HepG2 (cell line): Measurements from ENCODE around the gene PHF23. TPM values are rescaled to one million over a fixed set of nuclear protein-coding genes. Genes with fewer than 3 reads are reported as not detected.
A peak's percentile ranks its signal among the peaks of the same experiment; 100 is the strongest.

ENCODE experiments used
- ATAC-seq: fragments of 200-7000 bp; cut with Tn5 transposase; 3 replicates; pipeline ENCODE4 v1.9.1; 2020; ENCODE audit warnings: mild to moderate bottlenecking, moderate library complexity
- BruUV-seq: library from RNA; stranded (reverse); fragments of 400-500 nt; replicated peaks from 2 replicates; lab custom pipeline; 2021; lab: Mats Ljungman, UMichigan
- CTCF ChIA-PET: fragments of 300-600 bp; formaldehyde crosslinking; extraction: SDS; loops from one replicate; lab custom pipeline; 2021; ENCODE audit warnings: low total read pairs, inconsistent platforms, low intra/inter-chr PET ratio; lab: Yijun Ruan, JAX
- POLR2A ChIA-PET: fragments of 350-600 bp; sonication (Branson Sonifier 250); formaldehyde crosslinking; loops from one replicate; lab custom pipeline; 2020; ENCODE audit warnings: antibody characterized with exemption, inconsistent platforms; lab: Yijun Ruan, JAX
- DNase-seq: peaks from one replicate; pipeline ENCODE4 v3.0.0-alpha.2; 2015; ENCODE audit warnings: low spot score
- FAIRE-seq: peaks from 3 replicates; lab custom pipeline; 2011; peaks lifted over from hg19 to GRCh38; lab: Jason Lieb, UNC
- H2AFZ ChIP-seq: one replicate; pipeline ENCODE4 v1.6.1; 2011; ENCODE audit warnings: low read length, inconsistent platforms
- H3K27ac ChIP-seq: fragments of 300-600 bp; 3 replicates; pipeline ENCODE4 v1.8.0; 2011; ENCODE audit warnings: mixed run types, mild to moderate bottlenecking, mixed read lengths, low read length, inconsistent platforms; ENCODE audit not compliant: insufficient read depth; ENCODE audit errors: extremely low read length
- H3K27me3 ChIP-seq, 2 experiments: fragments of 200-600 bp in 1 of 2; 2 replicates in 1 of 2; 3 replicates in 1 of 2; pipeline versions ENCODE4 v1.6.0 to v1.8.0; 2011; ENCODE audit warnings: low read length in 2 of 2, mild to moderate bottlenecking in 2 of 2, moderate library complexity in 2 of 2, inconsistent platforms in 1 of 2; ENCODE audit not compliant: insufficient read depth in 2 of 2, control insufficient read depth in 1 of 2
- H3K36me3 ChIP-seq, 2 experiments: fragments of 200-600 bp in 1 of 2; replicated peaks in 1 of 2; 2 replicates in 1 of 2; 3 replicates in 1 of 2; pipeline versions ENCODE4 v1.5.1 to v1.8.0; 2011; ENCODE audit warnings: low read length in 2 of 2, inconsistent platforms in 1 of 2; ENCODE audit not compliant: insufficient read depth in 2 of 2, control insufficient read depth in 1 of 2
- H3K4me1 ChIP-seq: 2 replicates; pipeline ENCODE4 v1.5.1; 2012; ENCODE audit warnings: low read length, inconsistent platforms; ENCODE audit not compliant: insufficient read depth
- H3K4me2 ChIP-seq: 2 replicates; pipeline ENCODE4 v1.6.0; 2011; ENCODE audit warnings: low read depth, low read length, inconsistent platforms
- H3K4me3 ChIP-seq, 3 experiments: fragments of 200-600 bp in 1 of 3; sonication (generic), shearing (Covaris generic) in 1 of 3; replicated peaks in 1 of 3; 2 replicates each; pipeline ENCODE4 v1.5.1; 2011 to 2016; ENCODE audit warnings: low read length in 3 of 3, inconsistent platforms in 2 of 3, low read depth in 2 of 3, mild to moderate bottlenecking in 2 of 3, control low read depth in 1 of 3, mixed read lengths in 1 of 3; ENCODE audit not compliant: insufficient read depth in 1 of 3
- H3K79me2 ChIP-seq: one replicate; pipeline ENCODE4 v1.6.1; 2011; ENCODE audit warnings: low read length, inconsistent platforms; ENCODE audit not compliant: insufficient read depth
- H3K9ac ChIP-seq: 2 replicates; pipeline ENCODE4 v1.6.0; 2011; ENCODE audit warnings: mild to moderate bottlenecking, low read depth, low read length, inconsistent platforms; ENCODE audit not compliant: insufficient read depth
- H3K9me3 ChIP-seq: 2 replicates; pipeline ENCODE4 v1.5.1; 2012; ENCODE audit warnings: mild to moderate bottlenecking, low read length
- H4K20me1 ChIP-seq: 2 replicates; pipeline ENCODE4 v1.6.0; 2011; ENCODE audit warnings: inconsistent platforms, mild to moderate bottlenecking, low read length, moderate library complexity; ENCODE audit not compliant: insufficient read depth
- MNT ChIP-seq: fragments of 450-650 bp; IDR thresholded peaks from 2 replicates; pipeline ENCODE4 v1.6.1; 2016
- MYC ChIP-seq: sonication (generic); formaldehyde crosslinking; IDR thresholded peaks from 2 replicates; pipeline ENCODE4 v1.9.0; 2021; ENCODE audit warnings: missing genetic modification reagents, borderline replicate concordance
- NCOA2 ChIP-seq: sonication (generic); formaldehyde crosslinking; IDR thresholded peaks from 2 replicates; pipeline ENCODE4 v1.8.0; 2022; ENCODE audit warnings: inconsistent platforms
- NFATC3 ChIP-seq: sonication (generic); formaldehyde crosslinking; IDR thresholded peaks from 2 replicates; pipeline ENCODE4 v1.5.1; 2020; ENCODE audit warnings: mild to moderate bottlenecking, missing genetic modification reagents
- NFE2 ChIP-seq: sonication (generic); formaldehyde crosslinking; IDR thresholded peaks from 2 replicates; pipeline ENCODE4 v1.4.0; 2020; ENCODE audit warnings: missing genetic modification reagents
- PBX3 ChIP-seq: sonication (generic); formaldehyde crosslinking; IDR thresholded peaks from 2 replicates; pipeline ENCODE4 v1.8.1; 2023; ENCODE audit warnings: missing genetic modification reagents, inconsistent platforms, borderline replicate concordance
- ZBTB4 ChIP-seq: sonication (generic); formaldehyde crosslinking; IDR thresholded peaks from 2 replicates; pipeline ENCODE4 v1.4.0; 2020; ENCODE audit warnings: missing genetic modification reagents, mild to moderate bottlenecking, borderline replicate concordance
- ZKSCAN8 ChIP-seq: IDR thresholded peaks from 2 replicates; pipeline ENCODE4 v1.6.1; 2016; ENCODE audit warnings: borderline replicate concordance, missing genetic modification reagents, missing compliant biosample characterization
- ZSCAN22 ChIP-seq: sonication (generic); formaldehyde crosslinking; IDR thresholded peaks from 2 replicates; pipeline ENCODE4 v1.4.0; 2020; ENCODE audit warnings: mild to moderate bottlenecking, missing genetic modification reagents
- WGBS: methylation state at CpG from one replicate; pipeline ENCODE4 v1.1.6; 2017; ENCODE audit warnings: low lambda C conversion rate; 5-methylcytosine and 5-hydroxymethylcytosine counted together
- in situ Hi-C: cut with HindIII; loops from 2 replicates; pipeline ENCODE4 v1.10.0; 2017; ENCODE audit warnings: low pct_unique_long_range_greater_than_20kb; ENCODE audit not compliant: extremely low pct_ligation_motif_present
- intact Hi-C: fragments of 100-400 bp; cut with micrococcal nuclease; formaldehyde crosslinking; loops from one replicate; pipeline ENCODE4 v1.10.0; 2022; ENCODE audit not compliant: unreplicated experiment
- polyA plus RNA-seq, 8 experiments: library from polyadenylated mRNA; depleted of rRNA in 3 of 8; stranded (reverse) in 7 of 8; unstranded in 1 of 8; fragments of >200 nt; fragmentation: Illumina TruSeq in 4 of 8; extraction: Trizol in 4 of 8; gene quantifications; 2 replicates each; pipeline versions ENCODE4 v1.2.1 to v1.2.3, GENCODE V29; 2011 to 2016; ENCODE audit warnings: low read depth in 4 of 8, missing spikeins in 1 of 8, mixed read lengths in 1 of 8; ENCODE audit not compliant: insufficient read depth in 1 of 8
- total RNA-seq, 5 experiments: library from RNA; depleted of rRNA; stranded (reverse); fragments of >200 nt; fragmentation: Illumina TruSeq; extraction: Trizol; gene quantifications; 2 replicates each; pipeline ENCODE4 v1.2.3, GENCODE V29; 2016; ENCODE audit warnings: low read depth in 1 of 5

The PHF23 gene
- total and polyA plus RNA-seq, 2 of the 13 experiments (the other 11 are each of a cell fraction or from before 2014, with no cell fraction given), result 27.6 to 33.2 TPM

- Histone ChIP-seq H4K20me1 (peaks cover 3% of the 10 kb centered on the region; the same call in 1 of the 2 replicates), H3K27ac (no peak overlapping the region), H3K27me3 (peaks cover 0 to 4% of the 10 kb centered on the region in 2 experiments; a peak in 2 of 5 replicates), H3K4me2 (peak overlapping the region; percentile 77)
- FAIRE-seq, result no peak
- POLR2A ChIA-PET, result interaction anchor here (1.0 to 2.9 kb wide), 4 partner anchors 37 to 180 kb away, joined by 3 to 35 read pairs (median 4); partner anchors contain the start of genes ASGR1 and SLC16A13
- 0 out of 2 replicates have a peak, but pooled peaks have one; percentile 1 for TF ChIP-seq NCOA2 (CRISPR knock-in tag)
- peak; percentile 13; the same call in 1 of the 2 replicates for TF ChIP-seq MNT
- TF ChIP-seq ZSCAN22 (CRISPR knock-in tag), result no peak
- TF ChIP-seq, all 625 proteins: peak for 2
- CTCF ChIA-PET, result interaction anchor here (1.9 kb wide), 1 partner anchor 170 kb away, joined by 10 read pairs; no protein-coding TSS in a partner anchor
- DNase-seq (no peak), ATAC-seq (no peak)
- peaks cover 60% of the 10 kb centered on the region for H3K4me1 ChIP-seq
- peak overlapping the region in 1 of 3 experiments; percentile 42; a peak in 1 of 6 replicates for H3K4me3 ChIP-seq
- H3K79me2 ChIP-seq, result peaks cover 6% of the 10 kb centered on the region
- no peak overlapping the region for H3K9ac ChIP-seq
- in situ Hi-C loops, result loop anchor here (5.0 kb wide), 1 partner anchor 38 kb away; the partner anchor contains the start of gene ASGR1
- no TSS peak for BruUV-seq
- H3K36me3 ChIP-seq, result no peaks in the 10 kb centered on the region
- WGBS, result 10% methylated on average over 9 of the region's 10 CpGs
- intact Hi-C loops, result no loop called here
- H3K9me3 ChIP-seq, result no peaks in the 10 kb centered on the region
- no peak overlapping the region for H2AFZ ChIP-seq
These were observed 23.5 kb downstream of the PHF23 start for GRCh38 chr17:7215652-7216180.

- peak; percentile 1 for ATAC-seq
- 0 out of 2 replicates have a peak overlapping the region, but pooled peaks have one; percentile 28 for H3K9ac ChIP-seq
- H3K79me2 ChIP-seq, result peaks cover under 1% of the 10 kb centered on the region
- no peaks in the 10 kb centered on the region for H3K36me3 ChIP-seq
- intact Hi-C loops, result no loop called here
- peak; percentile 39 for DNase-seq
- ChIA-PET CTCF (interaction anchor here (1.9 kb wide), 1 partner anchor 169 kb away, joined by 10 read pairs; no protein-coding TSS in a partner anchor), POLR2A (interaction anchor here (0.8 to 2.9 kb wide), 5 partner anchors 24 to 179 kb away, joined by 3 to 35 read pairs (median 4); partner anchors contain the start of genes ASGR1, ASGR2 and SLC16A13)
- peaks cover 0 to 4% of the 10 kb centered on the region in 2 experiments; a peak in 2 of 5 replicates for H3K27me3 ChIP-seq
- BruUV-seq, result no TSS peak
- in situ Hi-C loops, result loop anchor here (5.0 kb wide), 1 partner anchor 38 kb away; the partner anchor contains the start of gene ASGR1
- peak; percentile 90 for FAIRE-seq
- H3K4me2 ChIP-seq, result peak overlapping the region; percentile 77
- H3K9me3 ChIP-seq, result no peaks in the 10 kb centered on the region
- H3K4me3 ChIP-seq, result peak overlapping the region in 2 of 3 experiments; percentile 22 to 68; a peak in 3 of 6 replicates
- H4K20me1 ChIP-seq, result no peaks in the 10 kb centered on the region
- H3K27ac ChIP-seq, result no peak overlapping the region
- no peak overlapping the region for H2AFZ ChIP-seq
- peaks cover 56% of the 10 kb centered on the region for H3K4me1 ChIP-seq
- 5% methylated on average over 5 of the region's 9 CpGs for WGBS
- TF ChIP-seq NFATC3 (no peak), PBX3 (no peak), ZKSCAN8 (CRISPR knock-in tag) (no peak), MYC (CRISPR knock-in tag) (peak; percentile 46; the same call in 1 of the 2 replicates), NFE2 (CRISPR knock-in tag) (no peak), ZBTB4 (no peak)
These were observed 24.1 kb downstream of the PHF23 start for GRCh38 chr17:7215136-7215638.
